ENCODE results near the gene SOD2.
A peak's percentile ranks its signal among the peaks of the same experiment; 100 is the strongest.
"Not testable (repeated sequence)": the region's sequence is repeated elsewhere in the genome, so short reads cannot be mapped to it uniquely, and the experiment has no call there.

The SOD2 gene

DNA sequence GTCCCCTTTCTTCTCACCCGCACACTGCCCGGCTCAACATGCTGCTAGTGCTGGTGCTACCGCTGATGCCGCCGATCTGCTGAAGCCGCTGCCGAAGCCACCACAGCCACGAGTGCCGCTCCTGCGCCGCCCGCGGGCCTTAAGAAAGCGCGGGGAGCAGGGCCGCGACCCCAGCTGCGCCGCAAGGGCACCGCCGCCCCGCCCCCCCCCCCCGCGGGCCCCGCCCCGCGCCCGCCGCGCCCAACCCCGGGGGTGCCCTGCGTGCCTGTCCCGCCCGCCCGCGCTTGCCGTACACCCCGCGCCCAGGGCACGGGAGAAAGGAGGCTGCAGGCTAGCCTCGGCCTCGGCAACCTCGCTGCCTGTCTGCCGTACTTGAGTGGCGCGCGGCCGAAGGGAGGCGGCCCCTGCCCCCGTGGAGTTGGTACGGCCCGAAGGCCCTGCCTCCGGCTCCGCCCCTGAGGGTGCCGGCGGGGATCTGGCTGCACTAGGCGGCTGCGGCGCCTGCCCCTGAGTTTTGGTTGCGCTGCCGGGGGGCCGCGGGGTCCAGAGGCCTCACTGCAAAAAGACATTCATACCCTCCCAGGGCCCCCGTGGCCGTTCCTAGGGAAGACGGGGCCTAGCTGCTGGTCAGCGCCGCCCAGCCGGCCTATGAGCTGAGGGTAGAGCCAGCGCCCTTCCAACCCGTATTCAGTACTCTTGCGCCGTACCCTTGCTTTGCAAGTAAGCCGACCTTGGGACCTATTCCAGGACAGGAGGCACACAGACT, at the start of gene SOD2:
Gene SOD2, minus strand, starts transcription at position 114 of the 766 bp plus-strand sequence. Its CDS starts 74 bp downstream, at position 40.
- Histone ChIP-seq H3K4me1 (ENCODE audit: control insufficient read depth, insufficient read depth, low read length) (peaks cover 14% of the 10 kb centered on the region), H3K27ac (ENCODE audit: low read depth, low read length) (peak within 1 kb of the TSS; percentile 99)

DNA sequence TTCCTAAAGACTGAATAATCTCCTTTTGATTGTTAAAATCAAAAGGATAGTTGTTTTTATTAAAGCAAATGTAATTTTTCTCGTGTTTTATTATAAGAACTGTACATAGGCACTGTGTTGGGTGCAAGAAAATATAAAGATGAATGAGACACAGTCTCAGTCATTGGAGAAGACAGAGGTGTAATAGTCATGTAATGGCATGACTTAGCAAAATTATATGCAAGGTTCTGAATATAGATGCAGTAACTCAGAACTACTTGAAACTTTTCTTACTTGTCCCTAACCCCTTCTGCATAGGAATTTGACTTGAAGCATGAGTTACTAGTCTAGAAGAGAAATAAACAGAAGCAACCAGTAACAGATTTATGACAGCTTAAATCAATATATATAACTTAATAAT, 49.1 kb upstream of the SOD2 start:
- Histone ChIP-seq H3K36me3 (ENCODE audit: control insufficient read depth, insufficient read depth, low read length) (peaks cover 29% of the 10 kb centered on the region), H3K27ac (ENCODE audit: low read depth, low read length) (no peak overlapping the region), H3K4me3 (ENCODE audit: low read length) (no peak overlapping the region), H3K27me3 (ENCODE audit: control insufficient read depth, insufficient read depth, low read length) (no peaks in the 10 kb centered on the region), H3K9ac (ENCODE audit: low read length) (no peak overlapping the region), H3K4me1 (ENCODE audit: control insufficient read depth, insufficient read depth, low read length) (no peaks in the 10 kb centered on the region)

More for the DNA sequence above, at the start of gene SOD2:
- peak within 1 kb of the TSS; percentile 76 for H3K9ac ChIP-seq (ENCODE audit: low read length)
- H3K36me3 ChIP-seq (ENCODE audit: control insufficient read depth, insufficient read depth, low read length) = peaks cover 7% of the 10 kb centered on the region
- peak within 1 kb of the TSS; percentile 95 for H3K4me3 ChIP-seq (ENCODE audit: low read length)
- H3K27me3 ChIP-seq (ENCODE audit: control insufficient read depth, insufficient read depth, low read length) = no peaks in the 10 kb centered on the region

DNA sequence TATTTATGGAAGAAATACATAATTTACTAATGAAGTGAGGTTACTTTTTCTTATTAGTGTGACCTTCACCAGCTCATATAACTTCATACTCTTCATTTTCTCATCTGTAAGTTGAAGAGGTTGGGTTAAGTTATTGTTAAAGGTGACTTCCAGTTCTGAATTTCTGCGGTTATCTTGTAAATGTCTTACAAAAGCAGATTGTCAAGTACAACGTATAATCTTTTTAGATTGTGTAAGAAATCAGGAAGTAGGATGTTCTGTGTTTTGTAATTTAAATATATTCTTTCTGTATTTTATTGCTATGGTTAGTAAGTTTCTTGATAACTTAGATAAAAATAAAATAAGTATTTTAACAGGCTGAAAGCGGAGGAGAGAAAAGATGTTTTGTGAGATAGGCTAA, 46.3 kb upstream of the SOD2 start:
- Histone ChIP-seq H3K4me3 (ENCODE audit: low read length) (no peak overlapping the region), H3K36me3 (ENCODE audit: control insufficient read depth, insufficient read depth, low read length) (peaks cover 12% of the 10 kb centered on the region), H3K27me3 (ENCODE audit: control insufficient read depth, insufficient read depth, low read length) (no peaks in the 10 kb centered on the region), H3K27ac (ENCODE audit: low read depth, low read length) (no peak overlapping the region), H3K4me1 (ENCODE audit: control insufficient read depth, insufficient read depth, low read length) (no peaks in the 10 kb centered on the region), H3K9ac (ENCODE audit: low read length) (no peak overlapping the region)

DNA sequence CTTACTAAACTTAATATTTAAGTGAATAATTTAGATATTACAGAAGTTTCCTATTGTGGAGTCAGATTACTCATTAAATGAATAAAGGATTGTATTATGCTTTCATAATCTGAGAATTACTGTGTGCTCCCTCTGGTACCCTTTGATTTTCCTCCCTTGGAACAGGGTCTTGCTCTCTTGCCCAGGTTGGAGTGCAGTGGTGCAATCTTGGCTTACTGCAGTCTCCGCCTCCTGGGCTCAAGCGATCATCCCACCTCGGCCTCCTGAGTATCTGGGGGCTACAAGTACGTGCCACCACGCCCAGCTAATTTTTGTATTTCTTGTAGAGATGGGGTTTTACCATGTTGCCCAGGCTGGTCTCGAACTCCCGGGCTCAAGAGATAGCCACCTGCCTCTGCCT, 43.9 kb upstream of the SOD2 start:
- H3K9ac ChIP-seq (ENCODE audit: low read length) = no peak overlapping the region
- no peak overlapping the region for H3K27ac ChIP-seq (ENCODE audit: low read depth, low read length)
- H3K36me3 ChIP-seq (ENCODE audit: control insufficient read depth, insufficient read depth, low read length) = peaks cover 8% of the 10 kb centered on the region
- no peak overlapping the region for H3K4me3 ChIP-seq (ENCODE audit: low read length)
- H3K27me3 ChIP-seq (ENCODE audit: control insufficient read depth, insufficient read depth, low read length) = no peaks in the 10 kb centered on the region
- H3K4me1 ChIP-seq (ENCODE audit: control insufficient read depth, insufficient read depth, low read length) = no peaks in the 10 kb centered on the region

DNA sequence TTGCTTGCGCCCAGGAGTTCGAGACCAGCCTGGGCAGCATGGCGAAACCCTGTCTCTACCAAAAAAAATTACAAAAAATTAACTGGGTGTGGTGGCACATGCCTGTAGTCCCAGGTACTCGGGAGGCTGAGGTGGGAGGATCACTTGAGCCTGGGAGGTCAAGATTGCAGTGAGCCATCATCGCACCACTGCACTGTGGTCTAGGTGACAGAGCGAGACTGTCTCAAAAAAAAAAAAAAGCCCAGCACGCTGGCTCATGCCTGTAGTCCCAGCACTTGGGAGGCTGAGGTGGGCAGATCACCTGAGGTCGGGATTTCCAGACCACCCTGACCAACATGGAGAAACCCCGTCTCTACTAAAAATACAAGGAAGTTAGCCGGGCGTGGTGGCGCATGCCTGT, 40.4 kb upstream of the SOD2 start:
- H3K9ac ChIP-seq (ENCODE audit: low read length); H3K4me3 ChIP-seq (ENCODE audit: low read length); H3K36me3 ChIP-seq (ENCODE audit: control insufficient read depth, insufficient read depth, low read length); H3K27ac ChIP-seq (ENCODE audit: low read depth, low read length); H3K27me3 ChIP-seq (ENCODE audit: control insufficient read depth, insufficient read depth, low read length); H3K4me1 ChIP-seq (ENCODE audit: control insufficient read depth, insufficient read depth, low read length): not testable (repeated sequence)

DNA sequence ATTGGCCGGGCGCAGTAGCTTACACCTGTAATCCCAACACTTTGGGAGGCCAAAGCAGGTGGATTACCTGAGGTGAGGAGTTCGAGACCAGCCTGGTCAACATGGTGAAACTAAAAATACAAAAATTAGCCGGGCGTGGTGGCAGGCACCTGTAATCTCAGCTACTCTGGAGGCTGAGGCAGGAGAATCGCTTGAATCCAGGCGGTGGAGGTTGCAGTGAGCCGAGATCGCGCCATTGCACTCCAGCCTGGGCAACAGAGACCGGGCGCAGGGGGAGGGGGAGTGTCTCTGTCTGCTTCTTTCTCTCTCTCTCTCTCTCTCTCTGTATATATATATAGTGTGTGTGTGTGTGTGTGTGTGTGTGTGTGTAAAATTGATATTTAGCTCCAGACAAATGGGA, 39.5 kb upstream of the SOD2 start:
- H3K36me3 ChIP-seq (ENCODE audit: control insufficient read depth, insufficient read depth, low read length); H3K9ac ChIP-seq (ENCODE audit: low read length); H3K27ac ChIP-seq (ENCODE audit: low read depth, low read length); H3K4me1 ChIP-seq (ENCODE audit: control insufficient read depth, insufficient read depth, low read length); H3K4me3 ChIP-seq (ENCODE audit: low read length); H3K27me3 ChIP-seq (ENCODE audit: control insufficient read depth, insufficient read depth, low read length): not testable (repeated sequence)

DNA sequence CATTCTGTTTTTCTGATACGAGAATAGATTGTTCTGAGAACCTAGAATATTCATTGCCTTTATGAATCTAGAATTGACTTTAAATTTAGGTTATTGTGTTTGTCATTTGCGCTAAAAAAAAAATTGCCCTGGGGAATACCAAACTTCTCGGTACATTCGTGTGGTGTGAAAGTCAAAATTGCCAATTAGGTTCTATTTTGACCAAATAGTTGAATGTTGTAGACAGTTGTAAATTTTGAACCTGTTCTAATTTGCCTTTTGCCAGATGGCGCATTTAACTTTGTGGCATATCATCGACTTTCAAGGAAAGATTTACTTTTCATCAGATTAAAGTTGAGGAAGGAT, 37.3 kb upstream of the SOD2 start:
- Histone ChIP-seq H3K27ac (ENCODE audit: low read depth, low read length) (no peak overlapping the region), H3K4me1 (ENCODE audit: control insufficient read depth, insufficient read depth, low read length) (peaks cover 15% of the 10 kb centered on the region), H3K27me3 (ENCODE audit: control insufficient read depth, insufficient read depth, low read length) (no peaks in the 10 kb centered on the region), H3K36me3 (ENCODE audit: control insufficient read depth, insufficient read depth, low read length) (peaks cover 2% of the 10 kb centered on the region), H3K4me3 (ENCODE audit: low read length) (no peak overlapping the region), H3K9ac (ENCODE audit: low read length) (no peak overlapping the region)

DNA sequence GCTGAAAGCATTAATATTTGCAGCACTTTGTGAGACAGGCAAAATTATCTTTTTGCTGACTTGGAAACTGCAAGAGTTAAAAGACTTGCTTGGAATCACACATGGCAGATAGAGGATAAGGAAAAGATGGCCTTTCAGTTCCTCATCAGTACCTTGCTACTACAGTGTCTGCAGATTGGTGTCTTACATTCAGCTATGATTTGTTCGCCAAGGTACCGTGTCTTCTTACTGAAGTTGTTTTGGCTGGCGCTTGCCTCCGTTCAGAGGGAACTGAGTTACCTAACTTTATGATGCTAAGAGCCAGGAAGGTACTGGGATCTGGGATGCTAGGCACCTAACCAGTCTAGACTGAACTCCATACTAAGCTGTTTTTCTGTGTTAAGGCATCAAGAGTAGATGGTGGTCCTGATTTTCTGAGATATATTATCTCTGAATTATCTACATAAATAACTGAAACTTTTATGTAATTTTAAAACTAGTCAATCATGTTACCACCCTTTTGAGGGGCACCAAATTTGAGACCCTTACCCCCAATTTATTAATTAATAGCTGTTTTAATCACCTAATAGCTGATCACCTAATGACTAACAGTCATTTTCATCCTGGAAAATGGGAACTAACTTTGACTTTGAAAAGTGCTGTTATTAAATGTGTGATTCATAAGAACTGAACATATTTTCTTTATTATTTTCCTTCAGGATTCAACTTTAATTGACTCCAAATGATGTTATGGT, 36.7 kb upstream of the SOD2 start:
- Histone ChIP-seq H3K27me3 (ENCODE audit: control insufficient read depth, insufficient read depth, low read length) (no peaks in the 10 kb centered on the region), H3K4me1 (ENCODE audit: control insufficient read depth, insufficient read depth, low read length) (peaks cover 15% of the 10 kb centered on the region), H3K4me3 (ENCODE audit: low read length) (peak overlapping the region; percentile 81), H3K9ac (ENCODE audit: low read length) (no peak overlapping the region), H3K27ac (ENCODE audit: low read depth, low read length) (no peak overlapping the region), H3K36me3 (ENCODE audit: control insufficient read depth, insufficient read depth, low read length) (peaks cover 2% of the 10 kb centered on the region)

DNA sequence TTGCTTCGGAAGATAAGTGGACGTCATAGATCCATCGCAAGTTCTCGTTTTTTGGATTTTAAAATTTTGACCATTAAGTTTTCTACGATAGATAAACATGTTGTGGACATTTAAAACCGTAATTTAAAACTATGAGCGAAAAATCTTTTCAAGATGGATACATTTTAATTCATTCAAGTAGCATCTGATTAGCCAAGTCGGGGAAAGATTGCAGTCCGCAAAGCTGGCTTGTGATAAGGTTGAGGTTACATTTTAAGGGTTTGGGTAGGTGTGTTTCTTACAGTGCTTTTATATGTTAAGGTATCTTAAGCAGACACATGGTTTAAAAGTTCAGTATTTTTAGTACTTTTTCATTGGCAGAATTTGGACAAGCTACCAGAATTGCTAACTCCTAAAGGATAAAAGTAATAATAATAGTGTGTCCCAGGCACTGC, 35.5 kb upstream of the SOD2 start:
- peaks cover 15% of the 10 kb centered on the region for H3K4me1 ChIP-seq (ENCODE audit: control insufficient read depth, insufficient read depth, low read length)
- peak overlapping the region; percentile 100 for H3K27ac ChIP-seq (ENCODE audit: low read depth, low read length)
- H3K4me3 ChIP-seq (ENCODE audit: low read length) = peak overlapping the region; percentile 81
- peaks cover 2% of the 10 kb centered on the region for H3K36me3 ChIP-seq (ENCODE audit: control insufficient read depth, insufficient read depth, low read length)
- peak overlapping the region; percentile 2 for H3K9ac ChIP-seq (ENCODE audit: low read length)
- no peaks in the 10 kb centered on the region for H3K27me3 ChIP-seq (ENCODE audit: control insufficient read depth, insufficient read depth, low read length)

DNA sequence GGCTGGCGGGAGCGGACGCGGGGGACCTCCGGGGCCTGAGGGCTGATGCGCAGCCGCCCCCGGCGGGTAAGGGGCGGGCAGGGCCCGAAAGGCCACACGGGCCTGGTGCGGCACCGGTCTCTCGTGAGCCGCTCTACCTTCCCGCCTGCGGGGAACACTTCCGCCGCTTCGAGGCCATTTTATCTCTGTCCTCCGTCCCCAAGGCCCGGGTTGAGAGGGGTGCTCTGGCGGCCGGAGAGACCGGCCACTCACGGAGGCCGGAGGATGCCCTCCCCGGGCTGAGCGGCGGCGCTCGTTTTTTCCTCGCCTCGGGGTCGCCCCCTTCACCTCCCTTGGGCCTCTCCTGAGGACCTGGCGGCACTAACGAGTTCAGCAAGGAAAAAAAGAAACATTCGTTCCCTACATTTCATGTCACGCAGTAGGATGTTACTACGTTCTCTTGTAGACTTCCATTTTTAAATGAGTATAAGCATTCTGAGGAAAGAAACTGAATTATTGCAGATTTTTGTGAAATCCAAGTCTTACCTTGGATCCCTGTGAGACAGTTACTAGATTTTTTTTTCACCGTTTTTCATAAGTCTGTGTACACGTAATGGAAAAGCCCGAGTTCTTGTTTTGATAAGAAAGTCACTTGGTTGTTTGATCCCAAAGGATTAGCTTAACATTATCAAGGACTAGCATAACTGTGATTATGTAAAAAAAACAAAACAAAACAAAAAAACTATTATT, 34.8 kb upstream of the SOD2 start:
- H3K36me3 ChIP-seq (ENCODE audit: control insufficient read depth, insufficient read depth, low read length) = peaks cover 2% of the 10 kb centered on the region
- peaks cover 15% of the 10 kb centered on the region for H3K4me1 ChIP-seq (ENCODE audit: control insufficient read depth, insufficient read depth, low read length)
- peak overlapping the region; percentile 100 for H3K27ac ChIP-seq (ENCODE audit: low read depth, low read length)
- no peaks in the 10 kb centered on the region for H3K27me3 ChIP-seq (ENCODE audit: control insufficient read depth, insufficient read depth, low read length)
- H3K4me3 ChIP-seq (ENCODE audit: low read length) = peak overlapping the region; percentile 81
- peak overlapping the region; percentile 96 for H3K9ac ChIP-seq (ENCODE audit: low read length)

DNA sequence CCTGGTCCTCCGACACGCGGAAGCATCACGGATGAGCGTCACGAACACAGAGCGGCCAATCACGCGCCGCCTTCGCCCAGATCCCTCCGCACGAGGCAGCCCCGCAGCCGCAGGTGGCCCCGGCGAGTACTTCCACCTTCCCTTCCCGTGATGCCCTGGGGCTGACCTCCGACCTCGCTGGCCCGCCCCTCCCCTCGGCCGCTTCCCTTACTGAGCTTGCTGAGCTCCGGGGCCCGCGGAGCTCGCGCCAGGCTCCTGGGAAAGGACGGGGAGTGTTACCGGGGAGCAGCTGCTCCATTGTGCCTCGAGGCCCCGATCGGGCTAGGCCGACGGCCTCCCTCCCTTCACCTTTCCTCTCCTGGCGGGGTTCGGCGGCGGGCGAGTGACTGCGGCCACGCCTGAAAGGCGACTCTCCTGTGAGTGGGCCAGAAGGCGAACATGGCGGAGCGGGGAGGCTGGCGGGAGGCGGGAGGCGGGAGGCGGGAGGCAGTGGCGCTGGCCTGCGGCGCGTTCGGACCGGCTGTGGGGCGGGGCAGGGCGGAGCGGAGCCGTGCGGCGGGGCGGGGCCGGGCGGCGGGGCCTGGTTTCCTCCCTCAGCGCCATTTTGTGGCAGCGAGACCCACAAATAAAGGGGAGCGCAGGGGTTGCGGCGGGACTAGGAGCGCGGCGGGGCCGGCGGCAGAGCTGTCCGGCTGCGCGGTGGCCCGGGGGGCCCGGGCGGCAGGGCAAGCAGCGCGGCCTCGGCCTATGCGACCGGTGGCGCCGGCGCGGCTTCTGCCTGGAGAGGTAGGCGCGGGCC, 34.1 kb upstream of the SOD2 start, which contains the start of gene WTAP:
Gene WTAP, plus strand, starts transcription at position 589 of the 799 bp plus-strand sequence. CDS start 8,760 bp downstream, outside the sequence.
- Histone ChIP-seq H3K27ac (ENCODE audit: low read depth, low read length) (peak within 1 kb of the TSS; percentile 100), H3K9ac (ENCODE audit: low read length) (peak within 1 kb of the TSS; percentile 96), H3K4me3 (ENCODE audit: low read length) (peak within 1 kb of the TSS; percentile 92), H3K36me3 (ENCODE audit: control insufficient read depth, insufficient read depth, low read length) (peaks cover 2% of the 10 kb centered on the region), H3K27me3 (ENCODE audit: control insufficient read depth, insufficient read depth, low read length) (no peaks in the 10 kb centered on the region), H3K4me1 (ENCODE audit: control insufficient read depth, insufficient read depth, low read length) (peaks cover 15% of the 10 kb centered on the region)
